Calu3 (cell line): ENCODE results near the gene FCHSD2. TPM values are rescaled to one million over a fixed set of nuclear protein-coding genes. Genes with fewer than 3 reads are reported as not detected.

Source experiments
- BruUV-seq: library from RNA; stranded (reverse); fragments of 400-500 nt; replicated peaks from 2 replicates; lab custom pipeline; 2021; lab: Mats Ljungman, UMichigan
- CTCF ChIA-PET: fragments of 300-600 bp; sonication (Branson Sonifier 250); formaldehyde crosslinking; loops from one replicate; lab custom pipeline; 2022; ENCODE audit warnings: antibody characterized with exemption; lab: Charles Lee
- DNase-seq: peaks from one replicate; pipeline ENCODE4 v3.0.0; 2022
- H3K27ac Mint-ChIP-seq: one replicate; pipeline ENCODE4 v1.8.0; 2022; ENCODE audit warnings: mixed read lengths; ENCODE audit not compliant: unreplicated experiment
- H3K27me3 Mint-ChIP-seq: one replicate; pipeline ENCODE4 v1.8.0; 2022; ENCODE audit warnings: mixed read lengths; ENCODE audit not compliant: unreplicated experiment
- H3K36me3 Mint-ChIP-seq: one replicate; pipeline ENCODE4 v1.8.0; 2022; ENCODE audit warnings: mild to moderate bottlenecking, moderate library complexity, mixed read lengths; ENCODE audit not compliant: insufficient read depth, unreplicated experiment
- H3K4me1 Mint-ChIP-seq: one replicate; pipeline ENCODE4 v1.8.0; 2022; ENCODE audit warnings: mild to moderate bottlenecking, low read depth, mixed read lengths; ENCODE audit not compliant: unreplicated experiment
- H3K4me3 Mint-ChIP-seq: one replicate; pipeline ENCODE4 v1.8.0; 2022; ENCODE audit warnings: mild to moderate bottlenecking, low read depth, moderate library complexity, mixed read lengths; ENCODE audit not compliant: unreplicated experiment
- H3K9me3 Mint-ChIP-seq: one replicate; pipeline ENCODE4 v1.8.0; 2022; ENCODE audit warnings: low read depth, mixed read lengths; ENCODE audit not compliant: unreplicated experiment
- intact Hi-C: fragments of 100-400 bp; cut with micrococcal nuclease; formaldehyde crosslinking; loops from one replicate; pipeline ENCODE4 v1.10.0; 2022; ENCODE audit not compliant: unreplicated experiment
- total RNA-seq: library from RNA; stranded (reverse); gene quantifications from 2 replicates; pipeline ENCODE4 v1.2.3, GENCODE V29; 2022
- TF ChIP-seq, protein P1 (sequence below): fragments of 200-600 bp; IDR thresholded peaks from one replicate; pipeline ENCODE4 v1.8.0; 2022; ENCODE audit warnings: antibody characterized with exemption; ENCODE audit not compliant: unreplicated experiment

FCHSD2 gene
- total RNA-seq, 1 experiment from 2014 or later = 16.2 TPM

DNA sequence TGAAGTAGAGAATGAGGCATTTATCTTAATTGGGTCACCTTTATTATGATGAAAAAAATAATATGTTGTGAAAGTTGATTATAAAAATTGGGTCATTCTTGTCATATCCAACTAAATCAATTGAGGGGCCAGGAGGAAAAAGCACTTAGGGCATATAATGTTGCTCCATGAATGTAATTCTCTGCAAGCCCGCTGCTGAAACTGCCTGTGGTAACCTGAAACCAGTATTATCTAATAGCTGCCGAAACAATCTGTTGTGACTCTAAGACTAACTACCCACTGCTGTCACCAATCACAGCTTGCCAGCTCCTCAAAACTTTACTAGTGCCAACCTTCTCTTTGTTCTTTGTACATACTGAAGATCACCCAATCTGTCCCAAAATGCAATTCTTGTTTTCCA is 212.1 kb downstream of the FCHSD2 start:
- Mint-ChIP-seq H3K4me1 (no peaks in the 10 kb centered on the region), H3K9me3 (no peaks in the 10 kb centered on the region), H3K4me3 (no peak overlapping the region), H3K27me3 (no peaks in the 10 kb centered on the region), H3K36me3 (no peaks in the 10 kb centered on the region), H3K27ac (no peak overlapping the region)
- TF ChIP-seq, protein P1, sequence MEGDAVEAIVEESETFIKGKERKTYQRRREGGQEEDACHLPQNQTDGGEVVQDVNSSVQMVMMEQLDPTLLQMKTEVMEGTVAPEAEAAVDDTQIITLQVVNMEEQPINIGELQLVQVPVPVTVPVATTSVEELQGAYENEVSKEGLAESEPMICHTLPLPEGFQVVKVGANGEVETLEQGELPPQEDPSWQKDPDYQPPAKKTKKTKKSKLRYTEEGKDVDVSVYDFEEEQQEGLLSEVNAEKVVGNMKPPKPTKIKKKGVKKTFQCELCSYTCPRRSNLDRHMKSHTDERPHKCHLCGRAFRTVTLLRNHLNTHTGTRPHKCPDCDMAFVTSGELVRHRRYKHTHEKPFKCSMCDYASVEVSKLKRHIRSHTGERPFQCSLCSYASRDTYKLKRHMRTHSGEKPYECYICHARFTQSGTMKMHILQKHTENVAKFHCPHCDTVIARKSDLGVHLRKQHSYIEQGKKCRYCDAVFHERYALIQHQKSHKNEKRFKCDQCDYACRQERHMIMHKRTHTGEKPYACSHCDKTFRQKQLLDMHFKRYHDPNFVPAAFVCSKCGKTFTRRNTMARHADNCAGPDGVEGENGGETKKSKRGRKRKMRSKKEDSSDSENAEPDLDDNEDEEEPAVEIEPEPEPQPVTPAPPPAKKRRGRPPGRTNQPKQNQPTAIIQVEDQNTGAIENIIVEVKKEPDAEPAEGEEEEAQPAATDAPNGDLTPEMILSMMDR = no peak
- BruUV-seq = no TSS peak
- CTCF ChIA-PET = no interaction called here
- peak; percentile 4 for DNase-seq
- intact Hi-C loops = no loop called here

DNA sequence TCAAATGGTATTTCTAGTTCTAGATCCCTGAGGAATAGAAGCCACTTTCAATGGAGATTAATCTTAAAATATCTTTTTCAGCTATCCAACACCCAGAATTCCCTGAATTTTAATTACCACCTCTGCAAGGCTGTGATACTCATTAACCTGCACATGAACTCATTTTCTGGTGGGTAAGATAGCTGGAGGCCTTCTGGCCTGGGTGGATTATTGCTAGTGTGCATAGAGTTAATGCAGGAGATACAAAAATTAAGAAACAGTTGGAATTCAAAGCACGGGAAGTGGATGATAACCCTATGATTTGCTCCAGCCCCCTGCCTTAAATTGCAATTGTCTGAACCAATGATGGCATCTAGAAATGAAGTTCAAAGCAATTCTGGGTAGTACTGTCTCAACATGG is 212.9 kb downstream of the FCHSD2 start:
- H3K4me1 Mint-ChIP-seq = no peaks in the 10 kb centered on the region
- intact Hi-C loops = no loop called here
- CTCF ChIA-PET = interaction anchor here (0.5 kb wide), 1 partner anchor 555 kb away, joined by 3 read pairs; no protein-coding TSS in a partner anchor

DNA sequence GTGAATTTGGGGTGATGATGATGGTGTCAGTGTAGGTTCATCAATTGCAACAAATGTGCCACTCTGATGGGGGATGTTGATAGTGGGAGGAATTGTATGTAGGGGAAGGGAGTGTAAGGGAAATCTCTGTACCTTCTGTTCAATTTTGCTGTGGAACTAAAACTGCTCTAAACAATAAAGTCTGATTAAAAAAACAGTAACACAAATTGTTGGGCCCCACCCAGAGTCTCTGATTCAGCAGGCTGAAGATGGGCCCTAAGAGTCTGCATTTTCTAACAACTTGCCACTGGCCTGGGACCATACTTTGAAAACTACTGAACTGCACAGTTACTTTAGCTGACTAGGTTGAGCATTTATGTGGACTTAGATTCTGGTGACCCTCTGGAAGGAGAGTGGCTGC is 214.7 kb downstream of the FCHSD2 start:
- Mint-ChIP-seq H3K27ac (no peak overlapping the region), H3K27me3 (no peaks in the 10 kb centered on the region), H3K9me3 (no peaks in the 10 kb centered on the region), H3K36me3 (no peaks in the 10 kb centered on the region), H3K4me3 (no peak overlapping the region), H3K4me1 (no peaks in the 10 kb centered on the region)
- intact Hi-C loops = no loop called here
- BruUV-seq = no TSS peak
- CTCF ChIA-PET = interaction anchor here (0.7 kb wide), 1 partner anchor 42 kb away, joined by 3 read pairs; no protein-coding TSS in a partner anchor
- no peak for DNase-seq
- TF ChIP-seq, protein P1 = no peak

More for the DNA sequence above, 212.9 kb downstream of the FCHSD2 start:
- TF ChIP-seq, protein P1 = no peak
- Mint-ChIP-seq H3K27ac (no peak overlapping the region), H3K4me3 (no peak overlapping the region), H3K36me3 (no peaks in the 10 kb centered on the region), H3K9me3 (no peaks in the 10 kb centered on the region), H3K27me3 (no peaks in the 10 kb centered on the region)
- DNase-seq = no peak
- no TSS peak for BruUV-seq

DNA sequence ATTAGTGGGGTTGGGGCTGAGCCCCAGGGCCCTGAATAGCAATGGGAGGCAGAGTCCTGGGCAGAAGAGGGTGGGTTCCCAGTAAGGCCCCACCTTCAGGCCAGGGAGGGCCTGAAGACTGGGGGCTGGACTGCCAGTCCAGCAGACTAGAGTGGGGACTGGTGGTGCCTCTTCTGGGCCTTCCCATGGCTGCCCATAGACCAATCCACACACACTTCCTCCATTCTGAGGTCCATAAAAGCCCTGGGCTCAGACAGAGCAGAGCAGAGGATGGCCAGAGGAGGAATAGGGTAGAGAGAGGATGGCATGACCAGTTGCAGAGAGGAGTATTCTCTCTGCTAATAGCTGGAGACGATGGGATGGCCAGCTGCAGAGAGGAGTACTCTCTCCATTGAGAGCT is 216.0 kb downstream of the FCHSD2 start:
- no TSS peak for BruUV-seq
- H3K27me3 Mint-ChIP-seq = no peaks in the 10 kb centered on the region
- intact Hi-C loops = no loop called here
- CTCF ChIA-PET = interaction anchor here (0.5 to 1.2 kb wide), 2 partner anchors 252 to 317 kb away, joined by 3 to 4 read pairs; no protein-coding TSS in a partner anchor
- no peak overlapping the region for H3K27ac Mint-ChIP-seq
- TF ChIP-seq, protein P1 = no peak
- DNase-seq = no peak
- no peaks in the 10 kb centered on the region for H3K4me1 Mint-ChIP-seq
- no peaks in the 10 kb centered on the region for H3K36me3 Mint-ChIP-seq
- no peak overlapping the region for H3K4me3 Mint-ChIP-seq
- H3K9me3 Mint-ChIP-seq = no peaks in the 10 kb centered on the region
